ENCODE results near the gene ASPG.

The ASPG gene

GRCh38 chr14:104085032-104085888, at the start of gene ASPG:
TSS of gene ASPG (plus strand) at chr14:104085700. CDS start at chr14:104085771, 71 bp downstream.
- DNase-seq = no peak

GRCh38 chr14:104036212-104036611, 49.3 kb upstream of the ASPG start:
- DNase-seq = no peak

- DNase-seq = no peak
These were observed 48.4 kb upstream of the ASPG start for GRCh38 chr14:104037074-104037473.

GRCh38 chr14:104037903-104038302, 47.6 kb upstream of the ASPG start:
- DNase-seq = no peak

- DNase-seq = no peak
These were observed 46.3 kb upstream of the ASPG start for GRCh38 chr14:104039214-104039613.

- no peak for DNase-seq
These were observed 45.0 kb upstream of the ASPG start for GRCh38 chr14:104040539-104040938.

- no peak for DNase-seq
These were observed 43.9 kb upstream of the ASPG start for GRCh38 chr14:104041430-104042104.

- DNase-seq = no peak
These were observed 41.5 kb upstream of the ASPG start for GRCh38 chr14:104044016-104044415.

GRCh38 chr14:104047761-104048160, 37.7 kb upstream of the ASPG start:
- no peak for DNase-seq

- no peak for DNase-seq
These were observed 36.6 kb upstream of the ASPG start for GRCh38 chr14:104048758-104049507.

- DNase-seq = no peak
These were observed 35.8 kb upstream of the ASPG start for GRCh38 chr14:104049576-104050240.

- no peak for DNase-seq
These were observed 34.2 kb upstream of the ASPG start for GRCh38 chr14:104051092-104051813.

- DNase-seq = no peak
These were observed 31.1 kb upstream of the ASPG start for GRCh38 chr14:104054222-104054905.

GRCh38 chr14:104062281-104062680, 23.2 kb upstream of the ASPG start:
- no peak for DNase-seq

- no peak for DNase-seq
These were observed 21.5 kb upstream of the ASPG start for GRCh38 chr14:104064003-104064402.

- DNase-seq = no peak
These were observed 19.2 kb upstream of the ASPG start for GRCh38 chr14:104066279-104066678.

GRCh38 chr14:104066719-104067295, 18.7 kb upstream of the ASPG start:
- no peak for DNase-seq

- no peak for DNase-seq
These were observed 16.0 kb upstream of the ASPG start for GRCh38 chr14:104069541-104069940.

- no peak for DNase-seq
These were observed 12.9 kb upstream of the ASPG start for GRCh38 chr14:104072586-104072985.

- DNase-seq = no peak
These were observed 11.7 kb upstream of the ASPG start for GRCh38 chr14:104073764-104074163.

- DNase-seq = no peak
These were observed 9.9 kb upstream of the ASPG start for GRCh38 chr14:104075530-104076151.

Data from activated naive CD4-positive, alpha-beta T cell (primary cell).